ENCODE data around the gene TP63.

TP63 gene

GRCh38 chr3:189941679-189942078 lies 310.5 kb downstream of the TP63 start:
- DNase-seq: no peak

- no peak for DNase-seq
Observed at GRCh38 chr3:189942948-189943347, 311.8 kb downstream of the TP63 start.

GRCh38 chr3:189944285-189945145 lies 313.3 kb downstream of the TP63 start:
- DNase-seq: no peak

- no peak for DNase-seq
Observed at GRCh38 chr3:189945935-189946709, 314.9 kb downstream of the TP63 start.

Data from amniotic stem cell (primary cell).